Ishikawa (cell line): ENCODE data around the gene CBFA2T2.

Experiments
- CEBPB ChIP-seq: IDR thresholded peaks from 2 replicates; pipeline ENCODE4 v1.6.1; 2012
- CREB1 ChIP-seq: IDR thresholded peaks from 2 replicates; pipeline ENCODE4 v1.6.1; 2012; ENCODE audit warnings: low read depth
- EGR1 ChIP-seq: IDR thresholded peaks from 2 replicates; pipeline ENCODE4 v1.6.1; 2012
- EP300 ChIP-seq: IDR thresholded peaks from 2 replicates; pipeline ENCODE4 v1.6.1; 2012; ENCODE audit warnings: borderline replicate concordance
- FOXM1 ChIP-seq: IDR thresholded peaks from 2 replicates; pipeline ENCODE4 v1.6.1; 2012; ENCODE audit warnings: low read depth, borderline replicate concordance
- MAX ChIP-seq: IDR thresholded peaks from 2 replicates; pipeline ENCODE4 v1.6.1; 2012
- NFIC ChIP-seq: IDR thresholded peaks from 2 replicates; pipeline ENCODE4 v1.6.1; 2012
- USF1 ChIP-seq: IDR thresholded peaks from 2 replicates; pipeline ENCODE4 v1.6.1; 2012
- YY1 ChIP-seq: IDR thresholded peaks from 2 replicates; pipeline ENCODE4 v1.6.1; 2012; ENCODE audit warnings: low read depth

GRCh38 chr20:33689493-33689892 lies 199.6 kb downstream of the CBFA2T2 start:
- no peak for TF ChIP-seq FOXM1
- no peak for TF ChIP-seq USF1
- TF ChIP-seq EP300 = no peak
- TF ChIP-seq YY1 = no peak
- no peak for TF ChIP-seq CEBPB
- no peak for TF ChIP-seq EGR1
- TF ChIP-seq NFIC = no peak
- no peak for TF ChIP-seq CREB1
- TF ChIP-seq MAX = no peak
